Endodermal cell (in vitro differentiated cells): Measurements from ENCODE around the gene GBP6. TPM values are rescaled to one million over a fixed set of nuclear protein-coding genes. Genes with fewer than 3 reads are reported as not detected.
A peak's percentile ranks its signal among the peaks of the same experiment; 100 is the strongest.

Experiments
- DNase-seq: peaks from one replicate; pipeline ENCODE4 v3.0.0-alpha.2; 2017
- H3K27ac ChIP-seq: 2 replicates; pipeline ENCODE4 v1.5.1; 2013; ENCODE audit warnings: mild to moderate bottlenecking, low read depth, low read length, moderate library complexity
- H3K27me3 ChIP-seq: 2 replicates; pipeline ENCODE4 v1.6.1; 2013; ENCODE audit warnings: mild to moderate bottlenecking, low read length, moderate library complexity; ENCODE audit not compliant: insufficient read depth, control insufficient read depth, poor library complexity, severe bottlenecking
- H3K36me3 ChIP-seq: 2 replicates; pipeline ENCODE4 v1.7.0; 2013; ENCODE audit warnings: mild to moderate bottlenecking, low read length, moderate library complexity; ENCODE audit not compliant: control insufficient read depth, insufficient read depth
- H3K4me1 ChIP-seq: one replicate; pipeline ENCODE4 v1.7.0; 2013; ENCODE audit warnings: low read length; ENCODE audit not compliant: control insufficient read depth, insufficient read depth
- H3K4me3 ChIP-seq: 2 replicates; pipeline ENCODE4 v1.5.1; 2013; ENCODE audit warnings: mild to moderate bottlenecking, low read length, moderate library complexity
- H3K9ac ChIP-seq: 2 replicates; pipeline ENCODE4 v1.6.1; 2013; ENCODE audit warnings: mild to moderate bottlenecking, low read length, moderate library complexity; ENCODE audit not compliant: poor library complexity, severe bottlenecking; ENCODE audit errors: extremely low read depth
- H3K9me3 ChIP-seq: 2 replicates; pipeline ENCODE4 v1.6.1; 2013; ENCODE audit warnings: mild to moderate bottlenecking, low read length, moderate library complexity; ENCODE audit not compliant: control insufficient read depth
- H3K27ac Mint-ChIP-seq: 2 replicates; pipeline ENCODE4 v1.8.0; 2020; ENCODE audit warnings: mixed read lengths
- H3K27me3 Mint-ChIP-seq: 2 replicates; pipeline ENCODE4 v1.8.0; 2021; ENCODE audit warnings: mild to moderate bottlenecking, mixed read lengths; ENCODE audit not compliant: insufficient read depth
- H3K36me3 Mint-ChIP-seq: 2 replicates; pipeline ENCODE4 v1.8.0; 2020; ENCODE audit warnings: low read depth, mixed read lengths
- H3K4me1 Mint-ChIP-seq: 2 replicates; pipeline ENCODE4 v1.8.0; 2020; ENCODE audit warnings: mixed read lengths
- H3K4me3 Mint-ChIP-seq: 2 replicates; pipeline ENCODE4 v1.8.0; 2020; ENCODE audit warnings: mild to moderate bottlenecking, moderate library complexity, mixed read lengths
- H3K9me3 Mint-ChIP-seq: 2 replicates; pipeline ENCODE4 v1.8.0; 2020; ENCODE audit warnings: mild to moderate bottlenecking, mixed read lengths
- CTCF ChIP-seq: fragments of 200-600 bp; sonication (generic); conservative IDR thresholded peaks from 2 replicates; pipeline ENCODE4 v1.5.0; 2021; ENCODE audit warnings: antibody characterized with exemption, mild to moderate bottlenecking
- WGBS, 2 experiments: methylation state at CpG; one replicate each; pipeline versions ENCODE4 v1.1.5 to v1.1.7; 2013; ENCODE audit warnings: missing lambda C conversion rate in 2 of 2, mixed read lengths in 1 of 2; ENCODE audit not compliant: insufficient coverage in 1 of 2, insufficient read length in 1 of 2; 5-methylcytosine and 5-hydroxymethylcytosine counted together
- total RNA-seq, 2 donors: library from RNA; stranded (reverse); fragmentation: NEBNext Ultra II Directional in 1 of 2; extraction: Animal tissue kit (Norgen Biotek cat#: 25700) in 1 of 2; gene quantifications; 2 replicates in 1 of 2; 3 replicates in 1 of 2; pipeline ENCODE4 v1.2.1, GENCODE V29; 2021

GBP6 gene
- total RNA-seq, 2 donors from 2014 or later, result not detected

- no peak for TF ChIP-seq CTCF
- Mint-ChIP-seq H3K4me1 (peaks cover 4% of the 10 kb centered on the region), H3K27ac (no peak overlapping the region), H3K36me3 (no peaks in the 10 kb centered on the region), H3K27me3 (peaks cover 3% of the 10 kb centered on the region), H3K9me3 (peaks cover 22% of the 10 kb centered on the region), H3K4me3 (no peak overlapping the region)
- H3K4me3 ChIP-seq, result no peak overlapping the region
- no peak for DNase-seq
- H3K27me3 ChIP-seq, result no peaks in the 10 kb centered on the region
- H3K9ac ChIP-seq, result no peak overlapping the region
- WGBS, 2 experiments, result 91% methylated on average over 3 of the region's 3 CpGs; no CpG with 5 or more reads in 1 of the 2 experiments
- H3K27ac ChIP-seq, result no peak overlapping the region
- no peaks in the 10 kb centered on the region for H3K4me1 ChIP-seq
- no peaks in the 10 kb centered on the region for H3K36me3 ChIP-seq
- H3K9me3 ChIP-seq, result no peaks in the 10 kb centered on the region
Measured at GRCh38 chr1:89394851-89395250, 31.0 kb downstream of the GBP6 start.

- Mint-ChIP-seq H3K27ac (no peak overlapping the region), H3K9me3 (peaks cover 38% of the 10 kb centered on the region), H3K27me3 (peaks cover 3% of the 10 kb centered on the region), H3K36me3 (no peaks in the 10 kb centered on the region), H3K4me3 (no peak overlapping the region), H3K4me1 (no peaks in the 10 kb centered on the region)
- no peak for TF ChIP-seq CTCF
- H3K9ac ChIP-seq, result no peak overlapping the region
- H3K4me3 ChIP-seq, result no peak overlapping the region
- DNase-seq, result no peak
- H3K4me1 ChIP-seq, result no peaks in the 10 kb centered on the region
- no peaks in the 10 kb centered on the region for H3K36me3 ChIP-seq
- no peaks in the 10 kb centered on the region for H3K9me3 ChIP-seq
- H3K27me3 ChIP-seq, result no peaks in the 10 kb centered on the region
- H3K27ac ChIP-seq, result no peak overlapping the region
Measured at GRCh38 chr1:89396902-89397301, 33.0 kb downstream of the GBP6 start.

- 76 to 82% methylated on average over 7 to 11 of the region's 11 CpGs for WGBS, 2 experiments
- no peak overlapping the region for H3K9ac ChIP-seq
- H3K27me3 ChIP-seq, result no peaks in the 10 kb centered on the region
- no peaks in the 10 kb centered on the region for H3K4me1 Mint-ChIP-seq
- no peaks in the 10 kb centered on the region for H3K36me3 ChIP-seq
- H3K27ac ChIP-seq, result no peak overlapping the region
- H3K4me1 ChIP-seq, result no peaks in the 10 kb centered on the region
- no peaks in the 10 kb centered on the region for H3K27me3 Mint-ChIP-seq
- TF ChIP-seq CTCF, result peak; percentile 51
- no peak for DNase-seq
- H3K27ac Mint-ChIP-seq, result no peak overlapping the region
- no peak overlapping the region for H3K4me3 ChIP-seq
- H3K4me3 Mint-ChIP-seq, result no peak overlapping the region
- no peaks in the 10 kb centered on the region for H3K36me3 Mint-ChIP-seq
- H3K9me3 ChIP-seq, result no peaks in the 10 kb centered on the region
- H3K9me3 Mint-ChIP-seq, result peaks cover 22% of the 10 kb centered on the region
Measured at GRCh38 chr1:89405275-89405929, 41.5 kb downstream of the GBP6 start.
